CD4-positive, alpha-beta T cell treated with Interleukin-1 beta for 1 hour (primary cell): ENCODE measurements around the gene CSF2RB.

Source experiments
- DNase-seq, 2 donors: peaks; one replicate each; pipeline ENCODE4 v3.0.0-alpha.2; 2020 to 2022

Gene CSF2RB

DNA sequence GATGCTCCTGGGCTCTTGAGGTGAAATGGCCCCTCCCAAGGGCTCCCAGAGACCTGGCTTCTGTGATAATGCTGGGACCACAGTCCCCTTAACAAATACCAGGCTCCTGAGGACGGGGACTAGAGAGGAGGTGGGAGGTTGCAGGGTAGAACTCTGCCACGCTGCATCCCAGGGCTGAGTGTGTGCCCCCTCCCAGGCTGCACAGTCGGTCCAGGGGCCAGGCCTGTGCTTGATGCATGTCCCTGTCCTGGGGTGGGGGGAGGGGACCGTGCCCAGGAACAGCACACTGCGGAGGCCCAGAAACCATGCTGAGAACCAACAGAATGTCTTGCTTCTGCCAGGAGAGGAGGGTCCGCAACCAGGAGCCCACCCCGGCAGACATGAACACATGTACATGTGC, 9.3 kb downstream of the CSF2RB start:
- DNase-seq = no peak

DNA sequence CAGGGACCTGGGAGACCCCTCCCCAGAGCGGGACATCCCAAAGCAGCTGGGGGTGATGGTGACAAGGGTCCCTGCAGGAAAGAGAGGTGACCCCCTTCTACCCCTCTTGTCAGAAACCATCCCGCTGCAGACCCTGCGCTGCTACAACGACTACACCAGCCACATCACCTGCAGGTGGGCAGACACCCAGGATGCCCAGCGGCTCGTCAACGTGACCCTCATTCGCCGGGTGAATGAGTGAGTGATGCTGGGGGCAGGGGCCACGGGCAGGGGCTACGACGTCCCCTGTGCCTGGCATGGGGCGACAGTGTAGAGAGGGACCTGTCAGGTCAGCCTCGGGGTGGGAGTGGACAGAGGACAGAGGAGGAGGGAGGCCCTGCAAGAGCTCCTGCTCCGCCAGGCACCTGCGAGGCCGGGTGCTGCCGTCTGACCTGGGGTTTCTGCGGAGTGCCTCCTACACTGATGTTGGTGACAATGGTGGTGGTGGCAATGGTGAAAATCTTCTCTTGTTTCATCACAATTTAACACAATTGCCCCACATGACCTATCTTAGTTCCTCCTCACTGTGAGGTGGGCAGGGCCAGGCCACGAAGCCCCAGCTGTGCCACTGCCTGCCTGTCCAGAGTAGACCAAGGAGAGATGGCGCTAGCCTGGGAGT, 9.8 kb downstream of the CSF2RB start:
- DNase-seq = no peak

- DNase-seq = no peak
Measured at GRCh38 chr22:36924151-36924698, 10.8 kb downstream of the CSF2RB start.

DNA sequence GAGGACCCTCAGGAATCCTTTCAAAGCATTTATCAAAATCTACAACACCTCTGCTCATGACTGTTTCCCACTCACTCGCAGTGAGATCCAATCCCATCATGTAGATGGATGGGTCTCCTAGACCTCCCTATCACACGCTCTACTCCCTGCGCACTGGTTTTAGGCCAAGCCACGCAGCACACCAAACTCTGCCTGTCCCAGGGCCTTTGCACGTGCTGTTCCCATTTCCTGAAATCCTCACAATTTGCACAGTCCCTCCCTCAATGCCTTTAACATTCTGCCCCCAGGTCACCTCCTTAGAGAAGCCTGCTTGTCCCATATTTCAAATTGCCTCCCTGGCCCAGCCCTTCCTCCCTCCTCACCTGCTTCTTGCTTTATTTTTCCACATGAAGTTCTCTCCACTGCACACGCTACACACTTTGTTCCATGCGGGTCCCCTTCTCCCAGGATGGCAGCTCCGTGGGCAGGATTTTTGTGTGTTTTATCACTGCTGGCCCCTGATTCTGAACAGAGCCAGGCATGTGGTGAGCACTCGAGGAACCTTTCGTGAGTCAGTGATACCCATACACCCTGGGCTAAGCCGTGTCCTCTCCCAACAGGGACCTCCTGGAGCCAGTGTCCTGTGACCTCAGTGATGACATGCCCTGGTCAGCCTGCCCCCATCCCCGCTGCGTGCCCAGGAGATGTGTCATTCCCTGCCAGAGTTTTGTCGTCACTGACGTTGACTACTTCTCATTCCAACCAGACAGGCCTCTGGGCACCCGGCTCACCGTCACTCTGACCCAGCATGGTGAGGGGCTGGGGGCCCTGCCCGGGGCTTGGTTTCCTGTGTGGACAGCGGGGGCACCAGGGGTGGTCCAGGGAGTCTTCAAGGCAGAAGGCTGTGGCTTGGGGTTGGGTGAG, 12.2 kb downstream of the CSF2RB start:
- no peak for DNase-seq

DNA sequence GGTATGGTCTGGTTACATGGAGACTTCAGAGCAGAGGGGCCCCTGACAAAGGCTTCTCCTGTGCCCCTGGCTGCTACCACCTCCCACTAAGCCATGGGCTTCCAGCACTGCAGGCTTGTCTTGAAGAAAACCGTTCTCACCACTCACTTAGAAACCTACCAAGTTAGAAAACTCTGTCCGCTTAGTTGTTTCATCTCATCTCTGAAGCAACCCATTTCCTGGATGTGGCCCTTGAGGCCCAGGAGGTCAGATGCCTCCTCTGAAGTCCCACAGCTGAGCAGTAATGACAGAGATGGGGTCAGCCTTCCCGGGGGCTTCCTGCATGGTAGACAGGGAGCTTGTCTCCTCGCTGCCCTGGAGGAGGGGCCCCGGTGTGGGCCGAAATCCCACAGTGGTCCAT, 12.9 kb downstream of the CSF2RB start:
- no peak for DNase-seq

- no peak for DNase-seq
Measured at GRCh38 chr22:36926721-36927435, 13.4 kb downstream of the CSF2RB start.

GRCh38 chr22:36927671-36928070, 14.2 kb downstream of the CSF2RB start:
- no peak for DNase-seq

DNA sequence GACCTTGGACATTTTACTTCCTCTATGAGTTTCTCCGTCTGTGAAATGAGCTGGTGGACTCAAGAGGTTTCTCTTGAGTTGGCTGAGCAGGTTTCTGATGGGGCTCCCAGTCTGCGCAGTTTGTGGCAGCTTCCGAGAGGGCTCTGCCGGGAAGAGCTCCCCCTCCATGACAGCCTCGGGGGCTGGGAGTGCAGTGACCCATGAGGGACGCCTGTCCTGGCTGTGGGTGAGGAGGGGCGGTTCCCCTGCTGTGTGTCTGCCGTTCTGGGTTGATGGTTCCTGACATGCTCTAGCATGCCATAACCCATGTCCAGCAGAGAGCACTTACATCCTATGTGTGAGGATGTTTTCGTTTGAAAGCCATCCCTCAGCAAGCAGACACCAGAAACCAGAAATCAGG, 14.8 kb downstream of the CSF2RB start:
- DNase-seq = no peak

DNA sequence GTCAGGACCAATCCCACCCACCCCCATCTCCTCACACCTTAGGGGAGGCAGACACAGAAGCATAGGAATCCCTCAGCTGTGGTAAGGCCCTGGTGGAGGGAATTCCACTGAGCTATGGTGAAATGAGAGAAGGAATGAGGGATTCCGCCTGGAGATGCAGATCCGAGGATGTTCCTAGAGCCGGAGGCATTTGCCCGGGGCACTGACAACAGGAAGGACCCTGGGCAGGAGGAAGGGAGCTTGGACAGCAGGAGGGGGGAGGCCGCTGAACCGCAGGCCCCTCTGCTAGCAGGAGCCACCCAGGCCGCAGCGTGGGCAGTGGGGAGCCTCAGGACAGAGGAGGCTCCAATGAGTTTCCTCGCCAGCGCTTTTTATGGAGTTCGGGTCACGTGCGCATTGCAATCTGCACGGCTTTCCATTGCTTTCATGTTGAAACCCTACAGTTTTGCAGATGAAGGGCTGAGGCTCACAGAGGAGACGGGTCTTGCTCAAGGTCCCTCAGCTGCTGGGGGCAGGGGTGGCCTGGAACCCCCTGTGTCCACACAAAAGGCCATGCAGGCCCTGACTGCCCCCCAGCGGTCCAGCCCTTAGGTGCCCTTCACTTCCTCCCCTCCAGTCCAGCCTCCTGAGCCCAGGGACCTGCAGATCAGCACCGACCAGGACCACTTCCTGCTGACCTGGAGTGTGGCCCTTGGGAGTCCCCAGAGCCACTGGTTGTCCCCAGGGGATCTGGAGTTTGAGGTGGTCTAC, 15.5 kb downstream of the CSF2RB start:
- DNase-seq = no peak

GRCh38 chr22:36929621-36930020, 16.2 kb downstream of the CSF2RB start:
- DNase-seq = no peak

GRCh38 chr22:36930041-36930935, 16.9 kb downstream of the CSF2RB start:
- DNase-seq = no peak

DNA sequence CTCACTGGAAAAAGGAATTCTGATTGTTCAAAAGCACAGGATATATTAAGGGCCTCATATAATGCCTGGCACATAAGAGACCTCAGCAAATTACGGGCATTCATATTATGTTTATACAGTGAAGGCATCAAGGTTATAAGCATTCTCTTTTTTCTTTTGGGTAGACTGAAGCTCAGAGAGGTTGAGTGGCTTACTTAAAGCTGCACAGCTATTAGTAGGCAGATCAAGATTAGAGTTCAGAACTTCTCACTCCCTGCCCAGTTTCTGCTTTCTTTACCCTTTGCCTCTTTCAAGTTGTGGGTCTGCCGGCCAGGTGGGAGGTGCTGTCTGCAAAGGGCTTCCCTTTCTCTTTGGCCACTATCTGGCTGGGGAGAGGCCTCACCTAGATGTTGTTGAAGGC, 18.0 kb downstream of the CSF2RB start:
- no peak for DNase-seq

- no peak for DNase-seq
Measured at GRCh38 chr22:36933629-36934417, 20.4 kb downstream of the CSF2RB start.

DNA sequence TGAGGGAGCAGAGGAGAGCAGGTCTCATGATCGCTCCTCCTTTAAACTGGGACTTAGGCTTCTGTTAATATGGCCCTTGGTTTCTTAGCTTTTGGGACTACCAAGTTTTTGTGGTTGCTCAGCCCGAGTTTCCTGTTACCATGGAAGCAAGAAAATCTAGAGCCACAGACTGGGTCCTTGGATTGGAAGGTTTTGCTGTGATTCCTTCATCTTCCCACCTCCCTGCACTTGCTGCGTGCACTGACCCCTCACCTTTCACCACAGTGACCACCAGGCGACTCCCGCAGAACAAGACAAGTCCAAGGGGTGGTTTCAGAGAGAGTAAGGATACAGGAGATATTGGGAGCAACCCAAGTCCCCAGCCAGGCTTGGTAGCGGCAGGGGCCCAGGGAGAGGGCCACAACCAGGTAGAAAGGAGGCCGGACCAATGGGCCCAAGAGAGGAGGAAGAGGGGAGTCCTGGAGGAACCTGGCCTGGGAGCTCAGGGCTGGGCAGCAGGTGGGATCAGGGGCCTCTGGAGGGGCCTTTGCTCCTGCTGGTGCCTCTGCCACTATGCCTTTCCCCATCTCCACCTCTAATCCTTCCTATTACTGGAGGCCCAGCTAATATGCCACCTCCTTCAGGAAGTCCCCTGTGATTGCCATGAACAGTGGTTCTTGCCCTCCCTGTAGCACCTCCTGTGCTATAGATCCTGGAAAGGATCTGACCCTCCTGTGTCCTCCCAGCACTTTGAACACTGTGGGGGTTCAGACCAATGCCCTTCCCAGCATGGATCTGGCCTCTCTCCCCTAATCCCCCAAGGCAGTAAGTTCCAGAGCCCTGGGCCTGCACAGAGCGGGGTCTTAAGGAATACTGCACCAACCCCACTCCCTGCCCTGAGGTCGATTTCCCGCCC, 21.2 kb downstream of the CSF2RB start:
- no peak for DNase-seq

- no peak for DNase-seq
Measured at GRCh38 chr22:36935313-36935610, 21.8 kb downstream of the CSF2RB start.

- DNase-seq = no peak
Measured at GRCh38 chr22:36935694-36936093, 22.3 kb downstream of the CSF2RB start.

DNA sequence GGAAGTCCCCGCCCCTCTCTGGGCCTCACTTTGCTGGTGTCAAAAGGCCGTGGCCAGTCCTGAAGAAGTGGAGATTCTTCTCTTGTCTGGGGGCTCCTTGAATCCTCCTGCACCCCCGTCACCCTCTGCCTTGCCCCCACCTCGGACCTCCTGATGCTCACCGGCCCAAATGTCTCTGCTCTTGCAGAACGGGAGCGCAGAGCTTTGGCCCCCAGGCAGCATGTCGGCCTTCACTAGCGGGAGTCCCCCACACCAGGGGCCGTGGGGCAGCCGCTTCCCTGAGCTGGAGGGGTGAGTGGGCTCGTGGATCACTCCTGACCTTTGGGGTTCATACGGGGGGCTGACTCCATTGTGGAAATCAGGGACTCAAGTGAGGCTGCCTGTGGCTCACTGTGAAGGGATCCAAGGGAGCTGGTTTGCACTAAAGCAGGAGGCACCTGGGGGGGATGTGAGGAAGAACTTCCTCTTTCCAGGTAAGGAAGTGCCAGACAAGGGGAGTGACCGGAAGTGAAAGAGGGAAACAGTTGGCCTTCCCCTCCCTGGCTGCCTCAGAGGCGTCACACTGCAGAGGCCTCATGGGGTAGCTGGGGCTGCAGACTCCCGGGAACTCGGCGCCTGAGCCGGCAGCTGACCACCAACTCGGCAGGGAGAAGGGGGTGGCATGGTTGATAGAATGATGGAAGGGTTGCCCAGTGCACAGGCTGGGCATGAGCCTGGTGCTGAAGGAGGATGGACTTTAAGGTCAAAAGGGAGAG, 23.1 kb downstream of the CSF2RB start:
- DNase-seq = no peak

DNA sequence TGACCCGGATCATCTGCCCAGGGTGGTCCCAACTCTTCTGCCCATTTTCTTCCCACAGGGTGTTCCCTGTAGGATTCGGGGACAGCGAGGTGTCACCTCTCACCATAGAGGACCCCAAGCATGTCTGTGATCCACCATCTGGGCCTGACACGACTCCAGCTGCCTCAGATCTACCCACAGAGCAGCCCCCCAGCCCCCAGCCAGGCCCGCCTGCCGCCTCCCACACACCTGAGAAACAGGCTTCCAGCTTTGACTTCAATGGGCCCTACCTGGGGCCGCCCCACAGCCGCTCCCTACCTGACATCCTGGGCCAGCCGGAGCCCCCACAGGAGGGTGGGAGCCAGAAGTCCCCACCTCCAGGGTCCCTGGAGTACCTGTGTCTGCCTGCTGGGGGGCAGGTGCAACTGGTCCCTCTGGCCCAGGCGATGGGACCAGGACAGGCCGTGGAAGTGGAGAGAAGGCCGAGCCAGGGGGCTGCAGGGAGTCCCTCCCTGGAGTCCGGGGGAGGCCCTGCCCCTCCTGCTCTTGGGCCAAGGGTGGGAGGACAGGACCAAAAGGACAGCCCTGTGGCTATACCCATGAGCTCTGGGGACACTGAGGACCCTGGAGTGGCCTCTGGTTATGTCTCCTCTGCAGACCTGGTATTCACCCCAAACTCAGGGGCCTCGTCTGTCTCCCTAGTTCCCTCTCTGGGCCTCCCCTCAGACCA, 24.0 kb downstream of the CSF2RB start:
- DNase-seq = no peak
